Epithelial cell of esophagus (primary cell): ENCODE data around the gene TRIB2.
A peak's percentile ranks its signal among the peaks of the same experiment; 100 is the strongest.

Experiments
- DNase-seq: peaks from one replicate; pipeline ENCODE4 v3.0.0; 2010; ENCODE audit warnings: low read depth
- H3K4me3 ChIP-seq: 2 replicates; pipeline ENCODE4 v1.5.1; 2011; ENCODE audit warnings: mild to moderate bottlenecking, low read length, control low read depth
- TF ChIP-seq, protein P1 (sequence below): IDR thresholded peaks from 2 replicates; pipeline ENCODE4 v1.5.1; 2011; ENCODE audit warnings: low read depth, mild to moderate bottlenecking, low read length, control low read depth, inconsistent platforms; ENCODE audit not compliant: insufficient read depth; ENCODE audit errors: missing control alignments

Gene TRIB2

GRCh38 chr2:12791906-12792305 is 75.2 kb downstream of the TRIB2 start:
- H3K4me3 ChIP-seq = no peak overlapping the region
- peak; percentile 13 for DNase-seq
- TF ChIP-seq, protein P1, sequence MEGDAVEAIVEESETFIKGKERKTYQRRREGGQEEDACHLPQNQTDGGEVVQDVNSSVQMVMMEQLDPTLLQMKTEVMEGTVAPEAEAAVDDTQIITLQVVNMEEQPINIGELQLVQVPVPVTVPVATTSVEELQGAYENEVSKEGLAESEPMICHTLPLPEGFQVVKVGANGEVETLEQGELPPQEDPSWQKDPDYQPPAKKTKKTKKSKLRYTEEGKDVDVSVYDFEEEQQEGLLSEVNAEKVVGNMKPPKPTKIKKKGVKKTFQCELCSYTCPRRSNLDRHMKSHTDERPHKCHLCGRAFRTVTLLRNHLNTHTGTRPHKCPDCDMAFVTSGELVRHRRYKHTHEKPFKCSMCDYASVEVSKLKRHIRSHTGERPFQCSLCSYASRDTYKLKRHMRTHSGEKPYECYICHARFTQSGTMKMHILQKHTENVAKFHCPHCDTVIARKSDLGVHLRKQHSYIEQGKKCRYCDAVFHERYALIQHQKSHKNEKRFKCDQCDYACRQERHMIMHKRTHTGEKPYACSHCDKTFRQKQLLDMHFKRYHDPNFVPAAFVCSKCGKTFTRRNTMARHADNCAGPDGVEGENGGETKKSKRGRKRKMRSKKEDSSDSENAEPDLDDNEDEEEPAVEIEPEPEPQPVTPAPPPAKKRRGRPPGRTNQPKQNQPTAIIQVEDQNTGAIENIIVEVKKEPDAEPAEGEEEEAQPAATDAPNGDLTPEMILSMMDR = no peak
